Measurements from ENCODE around the gene GDF9.
"Not testable (repeated sequence)": the region's sequence is repeated elsewhere in the genome, so short reads cannot be mapped to it uniquely, and the experiment has no call there.

Gene GDF9

GRCh38 chr5:132872788-132873118 is 6.5 kb upstream of the GDF9 start:
- DNase-seq (ENCODE audit: low spot score) = no peak

DNA sequence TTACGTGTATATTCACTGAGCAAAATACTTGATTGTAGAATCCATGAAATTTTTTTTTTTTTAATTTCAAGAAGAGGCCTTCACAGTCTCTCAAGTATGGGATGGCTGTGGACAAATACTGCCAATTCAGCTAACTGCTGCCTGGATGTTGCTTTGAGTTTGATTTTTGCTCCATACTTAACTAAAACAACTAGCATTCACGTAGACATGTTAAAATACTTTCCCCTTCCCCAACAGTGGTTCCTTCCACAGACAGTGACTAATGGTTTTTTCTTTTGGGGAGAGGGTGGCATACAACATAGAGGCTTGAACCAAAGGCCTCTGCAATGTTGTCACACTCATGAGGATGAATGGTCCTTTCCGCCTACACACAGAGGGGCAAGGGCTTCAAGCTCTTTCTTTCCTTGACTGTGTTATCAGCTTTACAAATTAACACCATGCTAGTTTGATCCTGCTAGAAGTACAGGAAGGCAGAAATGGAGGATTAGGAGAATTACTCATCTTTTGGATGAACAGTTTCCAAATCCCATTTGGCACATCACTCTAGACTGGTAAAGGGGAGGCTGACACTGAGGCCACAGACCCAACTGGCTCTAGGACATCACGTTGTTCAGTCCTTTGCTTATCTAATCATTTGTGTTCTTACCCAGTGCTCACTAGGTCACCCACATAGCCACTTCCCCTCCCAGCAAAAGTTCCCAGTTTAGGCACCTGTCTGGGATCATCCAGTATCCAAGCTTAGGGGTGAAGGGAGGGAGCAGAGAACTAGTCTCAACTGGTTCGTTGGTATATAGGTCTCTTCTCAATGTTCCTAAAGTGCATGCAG is 5.4 kb upstream of the GDF9 start:
- no peak for DNase-seq (ENCODE audit: low spot score)

GRCh38 chr5:132870801-132871200 is 4.5 kb upstream of the GDF9 start:
- no peak for DNase-seq (ENCODE audit: low spot score)

GRCh38 chr5:132868754-132869153 is 2.5 kb upstream of the GDF9 start:
- DNase-seq (ENCODE audit: low spot score) = no peak

DNA sequence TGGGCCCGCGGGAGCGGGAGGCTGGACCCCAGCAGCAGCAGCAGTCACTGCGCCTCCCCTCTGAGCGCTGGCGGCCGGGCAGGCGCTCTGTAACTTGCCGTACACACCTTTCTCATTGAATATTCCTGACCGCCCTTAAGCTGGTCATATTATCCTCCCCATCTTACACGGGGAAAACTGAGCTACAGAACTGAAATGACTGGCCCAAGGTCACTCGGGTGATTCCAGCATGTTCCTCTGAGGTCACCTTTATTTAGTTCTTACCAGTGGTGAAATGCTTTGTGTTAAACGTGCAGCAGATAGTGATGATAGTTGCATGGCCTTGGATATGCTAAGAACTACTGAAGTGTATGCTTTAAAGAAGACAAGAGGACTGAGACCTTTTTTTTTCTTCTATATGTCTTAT is 780 bp upstream of the GDF9 start:
- no peak for DNase-seq (ENCODE audit: low spot score)

GRCh38 chr5:132865668-132866341 is 464 bp downstream of the GDF9 start:
- no peak for DNase-seq (ENCODE audit: low spot score)

DNA sequence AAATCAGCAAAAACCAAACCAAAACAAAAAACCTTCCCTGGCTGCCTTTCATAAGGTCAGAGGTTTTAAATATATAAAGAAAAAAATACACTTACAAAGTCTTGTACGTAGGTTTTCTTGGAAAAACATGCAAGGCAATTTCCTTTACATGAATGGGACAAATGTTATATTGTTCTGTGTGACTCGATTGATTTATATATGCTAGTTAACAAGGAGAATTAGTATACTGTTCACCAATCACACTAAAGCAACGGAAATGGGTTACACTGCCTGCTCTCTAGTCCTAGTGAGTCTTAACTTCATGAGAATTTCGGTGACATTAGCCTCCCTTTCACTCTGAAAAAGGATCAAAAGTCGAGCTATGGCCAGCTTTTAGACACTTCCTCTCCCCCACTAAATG is 5.5 kb downstream of the GDF9 start:
- DNase-seq (ENCODE audit: low spot score) = no peak

DNA sequence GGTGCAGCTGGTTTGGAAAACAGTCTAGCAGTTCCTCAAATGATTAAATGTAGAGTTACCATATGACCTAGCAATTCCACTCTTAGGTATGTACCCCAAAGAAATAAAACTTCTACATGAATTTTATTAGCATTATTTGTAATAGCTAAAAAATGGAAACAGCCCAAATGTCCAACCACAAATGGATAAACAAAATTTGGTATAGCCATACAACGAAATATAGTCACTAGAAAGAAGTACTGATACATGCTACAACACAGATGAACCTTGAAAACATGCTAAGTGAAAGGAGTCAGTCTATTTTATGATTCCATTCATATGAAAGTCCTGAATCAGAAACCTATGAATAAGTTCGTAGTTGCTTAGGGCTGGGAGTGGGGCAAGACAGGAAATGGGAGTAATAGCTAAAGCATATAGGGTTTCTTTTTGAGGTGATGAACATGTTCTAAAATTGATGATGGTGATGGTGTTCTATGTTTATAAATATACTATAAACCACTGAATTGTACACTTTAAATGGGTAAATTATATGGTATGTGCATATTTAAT is 6.3 kb downstream of the GDF9 start:
- DNase-seq (ENCODE audit: low spot score) = no peak

DNA sequence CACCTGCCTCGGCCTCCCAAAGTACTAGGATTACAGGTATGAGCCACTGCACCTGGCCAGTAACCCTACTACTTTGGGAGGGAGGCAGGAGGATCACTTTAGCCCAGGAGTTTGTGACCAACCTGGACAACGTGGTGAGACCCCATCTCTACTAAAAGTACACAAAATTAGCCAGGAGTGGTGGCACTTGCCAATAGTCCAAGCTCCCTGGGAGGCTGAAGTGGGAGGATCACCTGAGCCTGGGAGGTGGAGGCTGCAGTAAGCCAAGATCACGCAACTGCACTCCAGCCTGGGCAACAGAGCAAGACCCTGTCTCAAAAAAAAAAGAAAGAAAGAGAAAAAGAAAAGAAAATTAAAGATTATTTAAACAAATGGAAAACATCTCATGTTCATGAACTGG is 10.3 kb downstream of the GDF9 start:
- no peak for DNase-seq (ENCODE audit: low spot score)

DNA sequence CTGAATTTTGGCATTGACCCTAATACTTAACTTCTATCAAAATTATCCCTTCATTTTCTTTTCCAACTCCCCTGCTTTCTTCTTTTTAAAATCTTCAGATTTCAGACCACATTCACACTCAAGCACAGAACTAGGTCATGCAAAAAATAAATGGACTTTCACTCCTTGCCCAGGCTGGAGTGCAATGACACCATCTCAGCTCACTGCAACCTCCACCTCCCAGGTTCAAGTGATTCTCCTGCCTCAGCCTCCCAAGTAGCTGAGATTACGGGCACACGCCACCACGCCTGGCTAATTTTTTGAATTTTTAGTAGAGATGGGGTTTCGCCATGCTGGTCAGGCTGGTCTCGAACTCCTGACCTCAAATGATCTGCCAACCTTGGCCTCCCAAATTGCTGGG is 11.3 kb downstream of the GDF9 start:
- DNase-seq (ENCODE audit: low spot score) = not testable (repeated sequence)

DNA sequence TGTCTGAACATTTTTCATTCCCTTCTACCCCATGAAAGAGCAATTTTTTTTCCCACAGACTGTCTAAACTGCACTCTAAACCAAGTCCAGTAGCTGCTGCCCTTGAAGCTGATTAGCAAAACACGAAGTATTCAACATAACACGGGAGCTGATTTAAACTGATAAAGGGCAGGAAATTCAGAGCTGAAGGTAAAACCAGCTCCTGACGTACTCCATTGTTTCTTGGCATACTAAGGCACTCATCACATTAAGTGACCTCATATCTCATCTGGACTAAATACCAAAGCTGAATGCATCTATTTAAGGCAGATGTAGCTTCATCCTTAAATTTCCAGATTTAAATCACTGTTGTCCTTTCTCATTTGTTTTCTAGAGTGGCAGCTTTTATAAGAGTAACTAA is 12.0 kb downstream of the GDF9 start:
- no peak for DNase-seq (ENCODE audit: low spot score)

GRCh38 chr5:132853790-132854189 is 12.5 kb downstream of the GDF9 start:
- no peak for DNase-seq (ENCODE audit: low spot score)

DNA sequence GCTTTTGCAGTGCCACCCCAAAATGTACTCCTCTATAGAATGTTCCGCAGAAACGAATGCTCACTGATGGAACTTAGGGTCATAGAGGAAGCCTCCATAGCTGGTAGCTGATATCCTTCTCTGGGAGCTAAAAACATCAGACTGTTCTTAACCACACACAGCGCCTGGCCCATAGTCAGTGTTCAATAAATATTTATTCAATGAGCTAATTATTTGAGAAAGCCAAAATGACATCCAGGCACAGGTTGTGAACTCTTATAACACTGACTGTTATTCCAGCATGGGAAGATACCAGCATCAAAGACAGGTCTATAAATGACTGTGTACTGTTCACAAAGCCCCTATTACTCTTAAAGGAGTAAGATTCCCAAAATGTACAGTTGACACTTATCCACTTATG is 12.9 kb downstream of the GDF9 start:
- no peak for DNase-seq (ENCODE audit: low spot score)

DNA sequence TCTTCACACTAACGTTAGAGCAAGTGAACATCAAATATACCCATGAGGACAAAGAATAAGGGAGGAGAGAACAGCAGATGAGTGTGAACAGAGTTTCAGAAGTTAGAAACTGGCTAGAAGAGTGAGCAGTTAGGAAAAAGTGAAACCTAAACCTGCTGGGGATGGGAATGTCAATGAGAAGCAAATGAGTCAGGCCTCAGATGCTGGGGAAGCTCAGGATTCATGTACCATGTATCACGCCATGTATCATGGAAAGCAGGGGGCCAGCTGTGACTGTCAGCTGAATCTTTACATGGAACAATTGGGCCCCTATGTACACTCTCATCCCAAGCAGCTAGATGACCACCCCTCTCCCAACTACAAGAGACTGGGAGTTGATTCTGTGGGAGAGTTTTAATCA is 16.2 kb downstream of the GDF9 start:
- DNase-seq (ENCODE audit: low spot score) = no peak

DNA sequence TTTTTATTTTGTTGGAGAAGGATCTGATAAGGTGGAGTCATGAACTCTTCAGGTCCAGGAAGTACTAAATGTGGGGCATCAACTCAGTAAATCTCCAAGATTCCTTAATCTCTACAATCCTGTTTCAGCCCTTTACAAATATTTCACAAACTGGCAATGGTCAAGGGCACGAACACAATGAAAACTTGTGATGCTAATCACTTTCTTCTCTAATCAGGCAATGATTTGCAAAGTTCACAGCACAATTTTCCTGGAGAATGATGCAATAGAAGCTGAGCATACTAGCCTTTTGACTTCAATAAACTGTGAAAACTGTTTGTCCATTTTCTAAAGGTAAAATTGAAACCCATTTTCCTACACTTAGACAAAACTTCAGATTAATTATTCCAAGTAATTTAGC is 16.9 kb downstream of the GDF9 start:
- DNase-seq (ENCODE audit: low spot score) = no peak

DNA sequence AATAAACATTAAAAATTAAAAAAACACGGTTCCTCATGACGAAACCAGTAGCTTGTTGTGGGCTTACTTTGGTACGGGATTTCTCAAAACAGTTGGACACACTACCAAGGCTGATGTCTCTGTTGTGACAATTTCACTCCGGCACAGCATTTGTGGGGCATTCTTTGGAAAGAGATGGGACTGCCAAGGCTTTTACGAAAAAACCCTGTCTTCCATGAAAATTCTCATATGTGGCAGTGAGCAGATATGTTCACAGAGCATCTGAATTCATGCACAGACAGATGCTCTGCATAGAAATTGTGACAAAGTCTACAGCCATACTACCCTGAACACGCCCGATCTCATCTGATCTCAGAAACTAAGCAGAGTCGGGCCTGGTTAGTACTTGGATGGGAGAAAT is 18.0 kb downstream of the GDF9 start:
- DNase-seq (ENCODE audit: low spot score) = no peak

DNA sequence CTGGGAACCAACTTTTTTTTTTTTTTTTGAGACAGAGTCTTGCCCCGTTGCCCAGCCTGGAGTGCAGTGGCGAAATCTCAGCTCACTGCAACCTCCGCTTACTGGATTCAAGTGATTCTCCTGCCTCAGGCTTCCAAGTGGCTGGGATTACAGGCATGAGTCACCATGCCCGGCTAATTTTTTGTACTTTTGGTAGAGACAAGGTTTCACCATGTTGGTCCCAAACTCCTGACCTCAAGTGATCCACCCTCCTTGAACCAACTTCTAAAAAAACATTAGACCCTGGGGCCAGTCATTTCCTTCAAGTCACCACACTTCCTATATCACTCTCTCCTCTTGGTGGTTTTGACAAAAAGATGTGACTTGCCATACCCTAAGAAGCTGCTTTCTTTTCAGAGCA is 25.0 kb downstream of the GDF9 start:
- DNase-seq (ENCODE audit: low spot score) = no peak

- DNase-seq (ENCODE audit: low spot score) = no peak
These were observed 25.4 kb downstream of the GDF9 start for GRCh38 chr5:132840896-132841295.

DNA sequence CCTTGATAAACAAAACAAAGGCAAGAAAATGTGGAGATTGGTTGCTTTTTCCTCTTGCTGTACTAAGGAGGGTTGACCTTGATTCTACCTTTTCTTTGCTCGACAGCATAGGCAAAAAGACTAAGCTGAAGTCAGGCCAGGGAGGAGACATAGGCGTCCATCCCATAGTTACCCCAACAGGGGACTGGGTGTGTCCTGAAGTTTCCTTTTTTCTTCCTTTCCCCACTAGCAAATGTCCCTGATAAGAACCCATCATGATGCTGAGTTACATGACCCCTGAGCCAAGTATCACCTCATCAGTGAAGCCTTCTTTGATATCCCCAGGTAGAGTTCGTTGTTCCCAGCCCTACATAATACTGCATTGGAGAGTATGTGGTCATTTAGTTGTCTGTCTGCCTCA is 26.0 kb downstream of the GDF9 start:
- DNase-seq (ENCODE audit: low spot score) = no peak

- no peak for DNase-seq (ENCODE audit: low spot score)
These were observed 26.6 kb downstream of the GDF9 start for GRCh38 chr5:132839426-132840301.

DNA sequence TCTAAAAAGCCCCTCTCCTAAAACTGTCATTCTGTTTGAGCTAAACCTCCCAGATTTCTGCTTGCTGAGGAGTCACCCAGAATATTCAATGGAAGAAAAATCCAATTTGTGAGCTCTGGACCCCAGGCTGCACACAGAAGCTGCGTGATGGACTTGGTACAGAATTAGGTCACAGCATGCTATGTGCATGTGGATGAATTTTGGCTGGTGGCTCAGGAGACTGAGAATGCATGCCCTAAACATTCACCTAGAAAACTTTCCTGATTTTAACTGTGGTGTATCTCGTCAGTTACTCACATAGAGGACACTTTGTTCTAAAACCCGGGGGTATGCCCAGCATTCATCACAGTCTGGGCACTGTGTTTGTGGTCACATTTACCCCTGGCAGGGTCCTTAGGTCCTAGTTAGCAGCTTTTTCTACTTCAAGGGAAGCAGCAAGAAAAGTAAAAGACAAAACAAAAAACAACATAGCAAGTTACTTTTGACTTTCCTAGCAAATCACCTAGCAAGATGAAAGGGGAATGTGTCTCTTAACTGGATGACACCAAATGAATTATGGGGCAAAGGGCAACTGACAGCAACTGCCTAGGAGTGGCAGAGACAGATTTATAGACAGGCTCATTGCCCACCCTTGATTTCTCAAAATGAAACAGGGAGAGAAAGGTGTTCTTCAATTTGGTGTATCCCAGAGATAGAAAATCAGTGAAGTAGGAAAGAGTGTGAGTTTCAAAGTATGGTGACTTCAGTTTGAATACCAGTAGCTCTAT is 27.6 kb downstream of the GDF9 start:
- no peak for DNase-seq (ENCODE audit: low spot score)

DNA sequence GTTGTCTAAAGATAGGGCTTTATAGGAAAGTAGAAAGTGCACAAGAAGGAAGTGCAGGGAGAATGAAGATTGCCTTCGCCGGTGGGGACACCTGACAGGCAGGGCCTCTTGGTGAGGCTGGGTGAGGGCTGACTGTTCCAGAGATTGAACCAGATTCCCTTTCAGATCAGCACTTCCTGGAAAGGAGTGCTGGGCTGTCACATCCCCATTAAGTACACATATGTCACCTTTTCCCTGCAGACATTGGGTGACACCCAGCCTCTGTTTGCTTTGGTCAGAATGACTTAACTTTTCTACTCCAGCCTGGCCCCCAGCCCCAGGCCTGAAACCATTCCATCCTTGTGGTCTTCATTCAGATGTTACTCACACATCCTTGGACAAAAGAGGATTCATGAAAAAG is 28.4 kb downstream of the GDF9 start:
- DNase-seq (ENCODE audit: low spot score) = no peak

Measured in putamen (tissue), 1 donor.